SK-N-SH (cell line): Measurements from ENCODE around the gene CRTC3. TPM values are rescaled to one million over a fixed set of nuclear protein-coding genes. Genes with fewer than 3 reads are reported as not detected.
A peak's percentile ranks its signal among the peaks of the same experiment; 100 is the strongest.

Experiments
- CTCF ChIA-PET: fragments of 300-600, 350-600 bp; formaldehyde crosslinking; extraction: SDS; loops from one replicate; lab custom pipeline; 2021; lab: Yijun Ruan, JAX
- POLR2A ChIA-PET: fragments of 350-600 bp; sonication (Branson Sonifier 250); formaldehyde crosslinking; extraction: SDS; loops from one replicate; lab custom pipeline; 2020; ENCODE audit warnings: antibody characterized with exemption, inconsistent platforms; lab: Yijun Ruan, JAX
- DNase-seq: peaks from one replicate; pipeline ENCODE4 v3.0.0; 2012
- H2AFZ ChIP-seq: fragments of 200-600 bp; sonication (generic); 2 replicates; pipeline ENCODE4 v1.8.1; 2016; ENCODE audit warnings: antibody characterized with exemption, mild to moderate bottlenecking, low read depth
- H3F3A ChIP-seq: fragments of 200-600 bp; sonication (generic); replicated peaks from 2 replicates; pipeline ENCODE3; 2016; ENCODE audit warnings: antibody characterized with exemption, mild to moderate bottlenecking; ENCODE audit not compliant: insufficient read depth
- H3K27ac ChIP-seq, 2 experiments: fragments of 200-500 bp in 1 of 2; fragments of 200-600 bp in 1 of 2; sonication (Bioruptor generic) in 1 of 2; sonication (generic), shearing (Covaris generic) in 1 of 2; 2 replicates each; pipeline versions ENCODE4 v1.5.1 to v1.6.1; 2014 to 2016; ENCODE audit warnings: low read depth in 2 of 2, inconsistent platforms in 1 of 2, low read length in 1 of 2, mild to moderate bottlenecking in 1 of 2, mixed read lengths in 1 of 2
- H3K27me3 ChIP-seq: fragments of 200-600 bp; sonication (generic), shearing (Covaris generic); 2 replicates; pipeline ENCODE4 v1.6.1; 2016; ENCODE audit warnings: mixed run types; ENCODE audit not compliant: insufficient read depth
- H3K36me3 ChIP-seq, 2 experiments: fragments of 200-500 bp in 1 of 2; fragments of 200-600 bp in 1 of 2; sonication (Bioruptor generic) in 1 of 2; sonication (generic) in 1 of 2; replicated peaks in 1 of 2; 2 replicates each; pipeline versions ENCODE3 to v1.5.1; 2014 to 2016; ENCODE audit warnings: low read length in 1 of 2, mild to moderate bottlenecking in 1 of 2; ENCODE audit not compliant: insufficient read depth in 2 of 2, control insufficient read depth in 1 of 2
- H3K4me1 ChIP-seq, 2 experiments: fragments of 200-500 bp in 1 of 2; fragments of 200-600 bp in 1 of 2; sonication (Bioruptor generic) in 1 of 2; sonication (generic), shearing (Covaris generic) in 1 of 2; 2 replicates each; pipeline versions ENCODE4 v1.5.1 to v1.6.1; 2014 to 2016; ENCODE audit warnings: low read depth in 1 of 2, low read length in 1 of 2, mixed run types in 1 of 2; ENCODE audit not compliant: insufficient read depth in 2 of 2, control insufficient read depth in 1 of 2
- H3K4me2 ChIP-seq: fragments of 200-600 bp; sonication (generic), shearing (Covaris generic); 2 replicates; pipeline ENCODE4 v1.6.1; 2017; ENCODE audit warnings: mixed run types
- H3K4me3 ChIP-seq, 2 experiments: fragments of 200-500 bp in 1 of 2; fragments of 200-600 bp in 1 of 2; sonication (Bioruptor generic) in 1 of 2; sonication (generic), shearing (Covaris generic) in 1 of 2; 2 replicates each; pipeline versions ENCODE4 v1.5.1 to v1.8.1; 2014 to 2016; ENCODE audit warnings: low read depth in 2 of 2, inconsistent platforms in 1 of 2, low read length in 1 of 2, mild to moderate bottlenecking in 1 of 2, mixed read lengths in 1 of 2, moderate library complexity in 1 of 2
- H3K79me2 ChIP-seq: fragments of 200-600 bp; sonication (generic); 2 replicates; pipeline ENCODE4 v1.8.1; 2017; ENCODE audit warnings: mild to moderate bottlenecking; ENCODE audit not compliant: insufficient read depth
- H3K9ac ChIP-seq: fragments of 200-600 bp; sonication (generic); 2 replicates; pipeline ENCODE4 v1.6.1; 2017; ENCODE audit warnings: mixed run types
- H3K9me2 ChIP-seq: fragments of 200-600 bp; sonication (generic); 2 replicates; pipeline ENCODE4 v1.6.1; 2017; ENCODE audit warnings: mixed run types
- H3K9me3 ChIP-seq: fragments of 200-600 bp; sonication (generic); 2 replicates; pipeline ENCODE4 v1.6.1; 2017; ENCODE audit warnings: mixed run types, mild to moderate bottlenecking, moderate library complexity
- H4K20me1 ChIP-seq: fragments of 200-600 bp; sonication (generic); 2 replicates; pipeline ENCODE4 v1.6.1; 2017; ENCODE audit warnings: mild to moderate bottlenecking, mixed run types; ENCODE audit not compliant: insufficient read depth
- EP300 ChIP-seq, 2 experiments: IDR thresholded peaks; 2 replicates each; pipeline versions ENCODE4 v1.4.0 to v1.6.1; 2012; ENCODE audit warnings: borderline replicate concordance in 1 of 2, low read depth in 1 of 2, low read length in 1 of 2
- FOXM1 ChIP-seq: IDR thresholded peaks from 2 replicates; pipeline ENCODE4 v1.4.0; 2012; ENCODE audit warnings: low read depth, mild to moderate bottlenecking
- JUND ChIP-seq: IDR thresholded peaks from 2 replicates; pipeline ENCODE4 v1.4.0; 2012
- NFIC ChIP-seq: IDR thresholded peaks from 2 replicates; pipeline ENCODE4 v1.4.0; 2012; ENCODE audit warnings: borderline replicate concordance
- POLR2AphosphoS5 ChIP-seq: IDR thresholded peaks from 2 replicates; pipeline ENCODE4 v1.6.1; 2012; ENCODE audit warnings: low read depth, low read length
- RAD21 ChIP-seq: IDR thresholded peaks from 2 replicates; pipeline ENCODE4 v1.6.1; 2012; ENCODE audit warnings: mild to moderate bottlenecking, low read length
- REST ChIP-seq: IDR thresholded peaks from 2 replicates; pipeline ENCODE4 v1.6.1; 2012; ENCODE audit warnings: mild to moderate bottlenecking, low read depth, low read length, moderate library complexity
- TAF1 ChIP-seq: IDR thresholded peaks from 2 replicates; pipeline ENCODE4 v1.6.1; 2012; ENCODE audit warnings: low read depth, mild to moderate bottlenecking, low read length, moderate library complexity, borderline replicate concordance
- TCF12 ChIP-seq: IDR thresholded peaks from 2 replicates; pipeline ENCODE4 v1.4.0; 2012
- USF1 ChIP-seq: IDR thresholded peaks from 2 replicates; pipeline ENCODE4 v1.4.0; 2012; ENCODE audit warnings: low read depth, borderline replicate concordance
- WGBS: methylation state at CpG from one replicate; pipeline ENCODE4 v1.1.6; 2017; ENCODE audit warnings: low lambda C conversion rate; 5-methylcytosine and 5-hydroxymethylcytosine counted together
- polyA plus RNA-seq, 3 experiments: library from polyadenylated mRNA; depleted of rRNA; stranded (reverse); fragments of >200 nt; gene quantifications; 2 replicates each; pipeline ENCODE4 v1.2.3, GENCODE V29; 2012
- TF ChIP-seq, protein P1 (sequence below): IDR thresholded peaks from 2 replicates; pipeline ENCODE4 v1.4.0; 2012; ENCODE audit warnings: low read depth
- TF ChIP-seq, protein P2 (sequence below): IDR thresholded peaks from 2 replicates; pipeline ENCODE4 v1.4.0; 2012; ENCODE audit warnings: low read depth, borderline replicate concordance
- TF ChIP-seq, protein P3 (sequence below): IDR thresholded peaks from 2 replicates; pipeline ENCODE4; 2012

Gene CRTC3, protein sequence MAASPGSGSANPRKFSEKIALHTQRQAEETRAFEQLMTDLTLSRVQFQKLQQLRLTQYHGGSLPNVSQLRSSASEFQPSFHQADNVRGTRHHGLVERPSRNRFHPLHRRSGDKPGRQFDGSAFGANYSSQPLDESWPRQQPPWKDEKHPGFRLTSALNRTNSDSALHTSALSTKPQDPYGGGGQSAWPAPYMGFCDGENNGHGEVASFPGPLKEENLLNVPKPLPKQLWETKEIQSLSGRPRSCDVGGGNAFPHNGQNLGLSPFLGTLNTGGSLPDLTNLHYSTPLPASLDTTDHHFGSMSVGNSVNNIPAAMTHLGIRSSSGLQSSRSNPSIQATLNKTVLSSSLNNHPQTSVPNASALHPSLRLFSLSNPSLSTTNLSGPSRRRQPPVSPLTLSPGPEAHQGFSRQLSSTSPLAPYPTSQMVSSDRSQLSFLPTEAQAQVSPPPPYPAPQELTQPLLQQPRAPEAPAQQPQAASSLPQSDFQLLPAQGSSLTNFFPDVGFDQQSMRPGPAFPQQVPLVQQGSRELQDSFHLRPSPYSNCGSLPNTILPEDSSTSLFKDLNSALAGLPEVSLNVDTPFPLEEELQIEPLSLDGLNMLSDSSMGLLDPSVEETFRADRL
- polyA plus RNA-seq (2012; rRNA removed): 16.7 TPM in 2 replicates
- 9.5 and 12.3 TPM in 2 replicates for polyA plus RNA-seq (2012; cell fraction: cytosol; rRNA removed)
- 31.4 and 40.2 TPM in 2 replicates for polyA plus RNA-seq (2012; cell fraction: nucleus; rRNA removed)

DNA sequence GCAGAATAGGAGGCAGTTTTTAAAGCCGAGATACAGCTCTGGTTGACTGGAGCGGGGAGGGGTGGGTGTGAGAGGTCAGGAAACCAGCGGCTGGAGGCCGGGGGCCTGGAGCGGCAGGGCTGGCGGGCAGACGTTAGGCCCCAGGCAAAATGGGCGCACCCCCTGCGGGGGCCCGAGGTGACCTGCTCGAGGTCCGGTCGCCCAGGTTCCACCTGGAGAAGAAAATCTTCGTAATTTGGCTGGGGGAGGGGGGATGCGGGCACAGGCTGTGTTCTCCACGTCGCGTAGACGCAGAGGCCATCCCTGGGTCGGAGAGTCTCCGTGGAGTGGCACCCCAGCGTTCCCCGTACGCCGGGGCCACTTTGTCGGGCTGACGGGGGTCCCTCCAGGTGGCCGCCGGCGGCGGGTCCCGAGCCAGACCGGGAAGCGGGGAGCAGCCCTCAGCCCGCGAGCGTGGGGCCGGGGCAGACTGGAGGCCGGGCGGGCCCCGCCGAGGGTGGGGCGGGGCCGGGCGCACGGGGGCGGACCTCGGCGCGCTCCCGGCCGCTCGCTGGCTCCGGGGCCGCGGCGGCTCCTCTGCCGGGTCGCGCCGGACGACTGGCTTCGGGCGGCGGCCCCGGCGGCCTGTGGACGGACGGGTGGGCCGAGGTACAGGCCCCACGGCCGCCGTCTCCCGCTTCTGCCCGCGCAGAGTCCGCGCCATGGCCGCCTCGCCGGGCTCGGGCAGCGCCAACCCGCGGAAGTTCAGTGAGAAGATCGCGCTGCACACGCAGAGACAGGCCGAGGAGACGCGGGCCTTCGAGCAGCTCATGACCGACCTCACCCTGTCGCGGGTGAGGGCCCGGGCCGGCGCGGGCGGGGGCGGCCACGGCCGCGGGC is at the start of gene CRTC3:
CRTC3 (plus strand) TSS at position 553 of the 879 bp plus-strand sequence; CDS start at position 702, 149 bp downstream.
- Histone ChIP-seq H3K4me3 (peak within 1 kb of the TSS; percentile 77 to 86), H3F3A (peaks cover 5% of the 10 kb centered on the region), H3K9me3 (no peaks in the 10 kb centered on the region), H3K9ac (peak within 1 kb of the TSS; percentile 81), H2AFZ (peak within 1 kb of the TSS; percentile 95), H3K27ac (peak within 1 kb of the TSS; percentile 71 to 81), H3K4me2 (peak within 1 kb of the TSS; percentile 82), H3K79me2 (peaks cover 44% of the 10 kb centered on the region), H3K36me3 (no peaks in the 10 kb centered on the region), H3K27me3 (no peaks in the 10 kb centered on the region), H3K9me2 (no peaks in the 10 kb centered on the region), H4K20me1 (peaks cover 21% of the 10 kb centered on the region), H3K4me1 (peaks cover 5 to 8% of the 10 kb centered on the region in 2 experiments; a peak in 2 of 4 replicates)
- ChIA-PET CTCF (interaction anchor here (0.7 to 2.2 kb wide), 5 partner anchors 10 to 85 kb away, joined by 3 to 7 read pairs (median 4); no protein-coding TSS in a partner anchor), POLR2A (interaction anchor here (0.5 to 1.7 kb wide), 3 partner anchors 13 to 135 kb away, joined by 3 to 8 read pairs (median 3); no protein-coding TSS in a partner anchor)
- TF ChIP-seq NFIC (no peak), POLR2AphosphoS5 (peak; percentile 54; the same call in 1 of the 2 replicates), RAD21 (no peak), USF1 (no peak)
- TF ChIP-seq, protein P1, sequence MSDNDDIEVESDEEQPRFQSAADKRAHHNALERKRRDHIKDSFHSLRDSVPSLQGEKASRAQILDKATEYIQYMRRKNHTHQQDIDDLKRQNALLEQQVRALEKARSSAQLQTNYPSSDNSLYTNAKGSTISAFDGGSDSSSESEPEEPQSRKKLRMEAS: peak; percentile 60; the same call in 1 of the 2 replicates
- peak; percentile 94 for DNase-seq
- 27% methylated on average over 4 of the region's 104 CpGs for WGBS

- Histone ChIP-seq H3K36me3 (peaks cover 53 to 72% of the 10 kb centered on the region in 2 experiments), H3K4me2 (no peak overlapping the region), H3K4me3 (no peak overlapping the region), H3K9me2 (no peaks in the 10 kb centered on the region), H4K20me1 (no peaks in the 10 kb centered on the region; the same call in none of the 2 replicates), H3K79me2 (peaks cover 20% of the 10 kb centered on the region; the same call in 1 of the 2 replicates), H2AFZ (no peak overlapping the region), H3K27me3 (no peaks in the 10 kb centered on the region), H3K9me3 (no peaks in the 10 kb centered on the region), H3K4me1 (peaks cover 0 to 17% of the 10 kb centered on the region in 2 experiments; a peak in 3 of 4 replicates), H3K9ac (no peak overlapping the region), H3K27ac (peak overlapping the region in 1 of 2 experiments; percentile 66; a peak in 1 of 4 replicates), H3F3A (peaks cover 49% of the 10 kb centered on the region)
- DNase-seq: no peak
- WGBS: 95% methylated on average over 3 of the region's 3 CpGs
- POLR2A ChIA-PET: no interaction called here
- CTCF ChIA-PET: interaction anchor here (0.8 to 5.5 kb wide), 20 partner anchors 9 to 405 kb away, joined by 3 to 116 read pairs (median 8); no protein-coding TSS in a partner anchor
- TF ChIP-seq, protein P1: no peak
- TF ChIP-seq, protein P2, sequence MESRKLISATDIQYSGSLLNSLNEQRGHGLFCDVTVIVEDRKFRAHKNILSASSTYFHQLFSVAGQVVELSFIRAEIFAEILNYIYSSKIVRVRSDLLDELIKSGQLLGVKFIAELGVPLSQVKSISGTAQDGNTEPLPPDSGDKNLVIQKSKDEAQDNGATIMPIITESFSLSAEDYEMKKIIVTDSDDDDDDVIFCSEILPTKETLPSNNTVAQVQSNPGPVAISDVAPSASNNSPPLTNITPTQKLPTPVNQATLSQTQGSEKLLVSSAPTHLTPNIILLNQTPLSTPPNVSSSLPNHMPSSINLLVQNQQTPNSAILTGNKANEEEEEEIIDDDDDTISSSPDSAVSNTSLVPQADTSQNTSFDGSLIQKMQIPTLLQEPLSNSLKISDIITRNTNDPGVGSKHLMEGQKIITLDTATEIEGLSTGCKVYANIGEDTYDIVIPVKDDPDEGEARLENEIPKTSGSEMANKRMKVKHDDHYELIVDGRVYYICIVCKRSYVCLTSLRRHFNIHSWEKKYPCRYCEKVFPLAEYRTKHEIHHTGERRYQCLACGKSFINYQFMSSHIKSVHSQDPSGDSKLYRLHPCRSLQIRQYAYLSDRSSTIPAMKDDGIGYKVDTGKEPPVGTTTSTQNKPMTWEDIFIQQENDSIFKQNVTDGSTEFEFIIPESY: no peak
- TF ChIP-seq, protein P3, sequence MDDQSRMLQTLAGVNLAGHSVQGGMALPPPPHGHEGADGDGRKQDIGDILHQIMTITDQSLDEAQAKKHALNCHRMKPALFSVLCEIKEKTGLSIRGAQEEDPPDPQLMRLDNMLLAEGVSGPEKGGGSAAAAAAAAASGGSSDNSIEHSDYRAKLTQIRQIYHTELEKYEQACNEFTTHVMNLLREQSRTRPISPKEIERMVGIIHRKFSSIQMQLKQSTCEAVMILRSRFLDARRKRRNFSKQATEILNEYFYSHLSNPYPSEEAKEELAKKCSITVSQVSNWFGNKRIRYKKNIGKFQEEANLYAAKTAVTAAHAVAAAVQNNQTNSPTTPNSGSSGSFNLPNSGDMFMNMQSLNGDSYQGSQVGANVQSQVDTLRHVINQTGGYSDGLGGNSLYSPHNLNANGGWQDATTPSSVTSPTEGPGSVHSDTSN: no peak
- TF ChIP-seq TAF1 (no peak), EP300 (IDR thresholded peaks at IDR 0.05; ENCODE audit: borderline replicate concordance in 1 of 2, low read depth in 1 of 2, low read length in 1 of 2) (no peak), REST (no peak), FOXM1 (no peak), JUND (no peak), TCF12 (no peak)
Observed at GRCh38 chr15:90481023-90481422, 48.7 kb upstream of the CRTC3 start.
